IPS-15b (cell line): ENCODE results near the gene SDHC.
"Not testable (repeated sequence)": the region's sequence is repeated elsewhere in the genome, so short reads cannot be mapped to it uniquely, and the experiment has no call there.

Source experiments
- H3K27me3 ChIP-seq: one replicate; pipeline ENCODE4 v1.6.1; 2013; ENCODE audit warnings: low read length; ENCODE audit not compliant: control insufficient read depth, insufficient read depth
- H3K36me3 ChIP-seq: one replicate; pipeline ENCODE4 v1.6.1; 2013; ENCODE audit warnings: low read length; ENCODE audit not compliant: control insufficient read depth, insufficient read depth
- H3K4me1 ChIP-seq: one replicate; pipeline ENCODE4 v1.6.1; 2013; ENCODE audit warnings: mild to moderate bottlenecking, low read length; ENCODE audit not compliant: control insufficient read depth, insufficient read depth
- H3K4me3 ChIP-seq: one replicate; pipeline ENCODE4 v1.5.1; 2013; ENCODE audit warnings: low read depth, low read length
- H3K9ac ChIP-seq: one replicate; pipeline ENCODE4 v1.6.1; 2013; ENCODE audit warnings: low read depth, mild to moderate bottlenecking, low read length
- H3K9me3 ChIP-seq: one replicate; pipeline ENCODE4 v1.6.1; 2013; ENCODE audit warnings: mild to moderate bottlenecking, low read length; ENCODE audit not compliant: control insufficient read depth, insufficient read depth

Gene SDHC

GRCh38 chr1:161315841-161316674 lies 1.9 kb downstream of the SDHC start:
- H3K4me3 ChIP-seq, result peak overlapping the region; percentile 98
- not testable (repeated sequence) for H3K27me3 ChIP-seq, H3K9me3 ChIP-seq, H3K36me3 ChIP-seq
- peak overlapping the region; percentile 26 for H3K9ac ChIP-seq
- peaks cover 10% of the 10 kb centered on the region for H3K4me1 ChIP-seq

DNA sequence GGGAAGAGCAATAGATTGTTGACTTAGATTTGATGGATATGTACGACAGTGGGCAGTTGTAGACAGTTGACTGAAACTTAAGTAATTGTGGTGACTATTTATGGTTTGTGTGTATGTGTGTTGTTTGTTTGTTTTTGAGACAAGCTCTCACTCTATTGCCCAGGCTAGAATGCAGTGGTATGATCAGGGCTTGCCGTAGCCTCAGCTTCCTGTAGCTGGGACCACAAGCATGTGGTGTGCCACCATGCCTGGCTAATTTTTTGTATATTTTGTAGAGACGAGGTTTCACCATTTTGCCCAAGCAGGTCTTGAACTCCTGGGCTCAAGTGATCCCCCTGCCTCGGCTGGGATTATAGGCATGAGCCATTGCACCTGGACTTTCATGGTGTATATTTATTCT lies 9.8 kb downstream of the SDHC start:
- Histone ChIP-seq H3K9ac (no peak overlapping the region), H3K9me3 (no peaks in the 10 kb centered on the region), H3K4me1 (no peaks in the 10 kb centered on the region), H3K27me3 (no peaks in the 10 kb centered on the region), H3K4me3 (no peak overlapping the region), H3K36me3 (peaks cover 4% of the 10 kb centered on the region)

DNA sequence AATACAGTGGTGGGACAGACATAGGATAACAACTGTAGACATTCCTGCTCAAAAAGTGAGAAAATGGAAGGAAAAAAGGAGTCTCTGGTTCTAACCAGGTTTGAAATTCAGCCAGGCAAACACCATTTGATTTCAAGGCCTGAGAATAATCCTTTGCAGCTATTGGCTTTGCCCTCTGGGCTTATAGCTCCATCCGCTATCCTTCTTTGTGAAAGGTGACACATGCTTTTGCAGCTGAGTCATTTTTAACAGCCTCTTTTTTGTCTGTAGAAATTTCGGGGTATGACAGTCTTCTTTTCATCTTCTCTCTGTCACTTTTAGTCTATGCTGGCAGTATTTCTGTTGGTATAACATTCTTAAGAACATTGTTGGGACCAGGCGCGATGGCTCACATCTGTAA lies 16.2 kb downstream of the SDHC start:
- Histone ChIP-seq H3K27me3 (no peaks in the 10 kb centered on the region), H3K4me1 (no peaks in the 10 kb centered on the region), H3K4me3 (no peak overlapping the region), H3K9ac (no peak overlapping the region), H3K36me3 (peaks cover 7% of the 10 kb centered on the region), H3K9me3 (no peaks in the 10 kb centered on the region)

GRCh38 chr1:161333166-161333565 lies 19.0 kb downstream of the SDHC start:
- Histone ChIP-seq H3K4me1 (no peaks in the 10 kb centered on the region), H3K4me3 (no peak overlapping the region), H3K9me3 (no peaks in the 10 kb centered on the region), H3K36me3 (peaks cover 7% of the 10 kb centered on the region), H3K27me3 (no peaks in the 10 kb centered on the region), H3K9ac (no peak overlapping the region)

DNA sequence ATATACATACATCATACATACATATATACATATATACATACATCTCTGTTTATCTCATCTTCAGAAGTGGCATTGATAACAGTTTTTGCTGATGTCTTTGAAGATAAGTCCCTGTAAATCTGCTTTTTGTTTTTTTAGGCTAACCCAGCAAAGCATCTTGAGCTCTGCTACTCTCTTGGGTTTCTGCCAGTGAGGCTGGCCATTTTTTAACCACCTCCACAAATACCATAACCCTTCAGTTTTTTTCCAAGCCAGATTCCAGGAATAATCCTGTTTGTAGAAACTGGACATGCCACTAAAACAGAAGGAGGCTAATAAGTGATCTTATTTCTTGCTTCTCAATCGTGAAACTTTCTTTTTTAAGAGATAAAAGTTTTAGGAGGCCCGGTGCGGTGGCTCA lies 21.6 kb downstream of the SDHC start:
- Histone ChIP-seq H3K9me3 (no peaks in the 10 kb centered on the region), H3K36me3 (peaks cover 9% of the 10 kb centered on the region), H3K27me3 (no peaks in the 10 kb centered on the region), H3K9ac (no peak overlapping the region), H3K4me1 (no peaks in the 10 kb centered on the region), H3K4me3 (no peak overlapping the region)

- H3K4me1 ChIP-seq, result no peaks in the 10 kb centered on the region
- no peaks in the 10 kb centered on the region for H3K27me3 ChIP-seq
- H3K4me3 ChIP-seq, result no peak overlapping the region
- no peaks in the 10 kb centered on the region for H3K9me3 ChIP-seq
- H3K9ac ChIP-seq, result no peak overlapping the region
- H3K36me3 ChIP-seq, result peaks cover 11% of the 10 kb centered on the region
Measured at GRCh38 chr1:161342177-161342576, 28.0 kb downstream of the SDHC start.

DNA sequence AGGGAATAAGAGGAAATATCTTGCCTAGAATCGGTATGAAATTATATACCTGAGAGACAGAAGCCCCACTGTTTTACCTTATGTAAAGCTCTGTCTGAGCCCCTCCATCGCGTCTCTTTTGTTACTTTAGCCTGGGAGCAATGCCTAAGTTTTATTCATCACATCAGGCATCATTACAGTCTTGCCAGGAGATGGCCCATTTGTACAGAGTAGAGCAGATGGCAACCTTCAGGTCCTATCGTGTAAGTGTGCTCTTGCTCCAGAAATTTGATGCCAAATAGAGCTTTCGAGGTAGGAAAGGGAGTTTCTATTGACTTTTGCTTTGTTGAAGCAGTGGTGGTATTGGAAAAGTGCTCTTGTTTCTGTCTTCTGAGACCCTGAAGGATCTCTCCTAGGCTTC lies 28.6 kb downstream of the SDHC start:
- no peaks in the 10 kb centered on the region for H3K27me3 ChIP-seq
- H3K4me3 ChIP-seq, result no peak overlapping the region
- peaks cover 11% of the 10 kb centered on the region for H3K36me3 ChIP-seq
- H3K9ac ChIP-seq, result no peak overlapping the region
- no peaks in the 10 kb centered on the region for H3K9me3 ChIP-seq
- no peaks in the 10 kb centered on the region for H3K4me1 ChIP-seq

DNA sequence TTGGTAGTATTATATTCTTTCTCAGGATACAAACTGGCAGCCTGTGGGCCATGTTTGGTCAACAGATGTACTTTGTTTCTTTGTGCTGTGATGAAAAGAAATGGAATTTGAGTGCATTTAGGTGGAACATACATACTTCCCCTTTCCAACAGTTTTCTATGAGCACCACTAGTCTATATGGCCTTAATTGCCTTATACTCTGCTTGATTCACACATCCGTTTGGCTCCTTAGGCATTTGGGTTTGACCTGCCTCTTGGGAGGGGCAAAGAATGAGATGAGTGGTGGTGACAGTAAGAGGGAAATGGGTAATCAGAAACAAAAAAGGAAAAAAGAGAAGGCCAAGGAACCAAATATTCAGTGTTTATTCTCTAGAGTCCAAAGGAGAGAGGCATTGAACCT lies 36.5 kb downstream of the SDHC start:
- no peak overlapping the region for H3K4me3 ChIP-seq
- no peaks in the 10 kb centered on the region for H3K9me3 ChIP-seq
- no peaks in the 10 kb centered on the region for H3K36me3 ChIP-seq
- no peaks in the 10 kb centered on the region for H3K27me3 ChIP-seq
- H3K4me1 ChIP-seq, result no peaks in the 10 kb centered on the region
- H3K9ac ChIP-seq, result no peak overlapping the region

DNA sequence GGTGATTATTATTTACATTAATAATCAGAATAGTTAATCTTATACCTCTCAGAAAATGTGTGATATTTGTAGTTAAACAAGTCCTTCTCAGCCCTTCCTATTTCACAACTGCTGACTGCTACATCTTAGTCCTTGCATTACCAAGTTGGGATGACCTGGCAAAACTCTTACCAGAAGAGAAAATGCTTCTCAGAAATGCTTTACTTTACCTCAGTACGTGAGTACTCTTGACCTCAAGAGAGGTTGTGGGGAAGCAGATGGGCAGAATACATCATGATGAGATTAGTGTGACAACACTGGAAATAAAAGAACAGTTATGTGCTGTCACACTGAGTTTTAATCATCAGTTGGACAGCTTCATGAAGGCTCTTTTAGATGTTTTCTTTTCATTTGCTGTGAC lies 37.3 kb downstream of the SDHC start:
- Histone ChIP-seq H3K4me3 (no peak overlapping the region), H3K9me3 (no peaks in the 10 kb centered on the region), H3K4me1 (no peaks in the 10 kb centered on the region), H3K9ac (no peak overlapping the region), H3K27me3 (no peaks in the 10 kb centered on the region), H3K36me3 (no peaks in the 10 kb centered on the region)

DNA sequence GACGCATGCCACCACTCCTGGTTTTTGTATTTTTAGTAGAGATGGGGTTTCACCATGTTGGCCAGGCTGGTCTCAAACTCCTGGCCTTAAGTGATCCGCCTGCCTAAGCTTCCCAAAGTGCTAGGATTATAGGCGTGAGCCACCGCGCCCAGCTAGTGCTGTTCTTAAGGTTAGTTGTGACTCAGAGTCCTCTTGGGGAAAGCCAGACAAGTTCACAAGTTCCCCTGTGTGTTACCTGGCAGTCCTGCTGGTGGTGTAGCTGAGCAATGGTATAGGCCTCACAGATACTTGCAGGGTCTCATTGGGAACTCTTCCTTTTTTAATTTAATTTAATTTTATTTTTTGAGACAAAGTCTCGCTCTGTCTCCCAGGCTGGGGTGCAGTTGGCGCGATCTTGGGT lies 42.9 kb downstream of the SDHC start:
- no peaks in the 10 kb centered on the region for H3K4me1 ChIP-seq
- H3K36me3 ChIP-seq, result no peaks in the 10 kb centered on the region
- no peaks in the 10 kb centered on the region for H3K27me3 ChIP-seq
- H3K9me3 ChIP-seq, result no peaks in the 10 kb centered on the region
- no peak overlapping the region for H3K4me3 ChIP-seq
- no peak overlapping the region for H3K9ac ChIP-seq

DNA sequence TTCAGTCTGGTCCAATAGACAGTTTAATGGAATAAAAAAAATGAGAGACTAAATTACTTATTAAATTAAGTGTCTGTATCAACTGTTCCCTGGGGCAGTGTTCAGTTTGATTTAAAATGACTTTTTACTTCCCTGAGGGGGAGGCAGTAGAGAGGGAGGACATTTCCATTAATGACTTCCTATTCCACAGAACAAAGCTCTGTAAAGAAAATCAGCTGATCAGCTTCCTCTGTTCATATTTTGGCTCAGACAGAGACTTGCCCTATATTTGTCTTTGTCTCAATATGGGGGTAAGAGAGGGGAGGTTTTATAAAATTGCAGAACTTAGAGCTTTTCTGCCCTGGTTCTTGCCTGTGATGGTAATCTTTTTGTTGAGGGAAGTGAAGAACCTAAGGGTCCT lies 45.1 kb downstream of the SDHC start:
- Histone ChIP-seq H3K4me1 (no peaks in the 10 kb centered on the region), H3K36me3 (no peaks in the 10 kb centered on the region), H3K9ac (no peak overlapping the region), H3K4me3 (no peak overlapping the region), H3K9me3 (no peaks in the 10 kb centered on the region), H3K27me3 (no peaks in the 10 kb centered on the region)

DNA sequence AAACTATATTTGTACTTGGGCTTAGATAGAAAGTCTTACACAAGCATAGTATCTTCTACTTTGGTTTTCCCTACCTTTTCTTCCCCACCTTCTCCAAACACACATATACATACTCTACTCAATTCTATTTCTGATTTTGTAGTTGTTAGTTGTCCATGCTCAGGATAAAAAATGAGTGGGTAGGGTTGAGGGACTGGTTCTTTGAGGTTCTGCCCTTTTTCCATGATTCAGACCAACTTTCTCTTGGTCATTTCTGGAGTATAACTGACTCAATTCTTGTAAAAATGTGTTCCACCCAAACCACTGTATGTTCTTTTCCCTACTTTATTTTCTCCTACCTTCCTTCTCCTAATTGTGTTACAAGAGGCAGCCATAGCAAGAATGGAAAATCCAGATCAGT lies 50.2 kb downstream of the SDHC start:
- H3K36me3 ChIP-seq, result no peaks in the 10 kb centered on the region
- no peaks in the 10 kb centered on the region for H3K4me1 ChIP-seq
- no peak overlapping the region for H3K4me3 ChIP-seq
- H3K9me3 ChIP-seq, result no peaks in the 10 kb centered on the region
- no peak overlapping the region for H3K9ac ChIP-seq
- H3K27me3 ChIP-seq, result no peaks in the 10 kb centered on the region
